PC-9 (cell line): ENCODE measurements around the gene HAUS3.

ENCODE experiments used
- CTCF ChIP-seq: fragments of 200-600 bp; sonication (generic); conservative IDR thresholded peaks from 2 replicates; pipeline ENCODE4 v1.6.1; 2017; ENCODE audit warnings: mixed run types, antibody characterized with exemption, mild to moderate bottlenecking, moderate library complexity
- EZH2 ChIP-seq: fragments of 200-600 bp; sonication (generic); IDR thresholded peaks from 2 replicates; pipeline ENCODE4 v1.8.0; 2017; ENCODE audit warnings: antibody characterized with exemption, low read depth

- TF ChIP-seq CTCF (no peak), EZH2 (no peak)
Observed at GRCh38 chr4:2259036-2259540, 17.2 kb upstream of the HAUS3 start.
